Suprapubic skin (tissue), 4 donors: ENCODE results near the gene SOCS3. TPM values are rescaled to one million over a fixed set of nuclear protein-coding genes. Genes with fewer than 3 reads are reported as not detected.
"Not testable (repeated sequence)": the region's sequence is repeated elsewhere in the genome, so short reads cannot be mapped to it uniquely, and the experiment has no call there.

Source experiments
- DNase-seq, 2 donors: peaks; one replicate each; pipeline ENCODE4 v3.0.0-alpha.2; 2019; ENCODE audit warnings: low spot score in 2 of 2
- H3K27ac ChIP-seq: fragments of 200-600 bp; sonication (generic); one replicate; pipeline ENCODE4 v1.5.1; 2019
- H3K27me3 ChIP-seq: fragments of 200-600 bp; sonication (generic); one replicate; pipeline ENCODE4 v1.5.1; 2019
- H3K36me3 ChIP-seq: fragments of 200-600 bp; sonication (generic); one replicate; pipeline ENCODE4 v1.5.1; 2019
- H3K4me1 ChIP-seq: fragments of 200-600 bp; sonication (generic); one replicate; pipeline ENCODE4 v1.5.1; 2019
- H3K4me3 ChIP-seq: fragments of 200-600 bp; sonication (generic); one replicate; pipeline ENCODE4 v1.5.1; 2019; ENCODE audit warnings: mild to moderate bottlenecking
- H3K9me3 ChIP-seq: fragments of 200-600 bp; sonication (generic); one replicate; pipeline ENCODE4 v1.5.1; 2019
- EP300 ChIP-seq: sonication (generic); formaldehyde crosslinking; IDR thresholded peaks from one replicate; pipeline ENCODE4 v1.6.1; 2017; ENCODE audit warnings: antibody characterized with exemption
- POLR2A ChIP-seq, 2 donors: fragments of 450-650 bp; IDR thresholded peaks; one replicate each; pipeline ENCODE4 v1.6.1; 2017; ENCODE audit warnings: antibody characterized with exemption in 2 of 2, mild to moderate bottlenecking in 2 of 2, moderate library complexity in 2 of 2
- POLR2AphosphoS5 ChIP-seq, 3 donors: sonication (generic); formaldehyde crosslinking; IDR thresholded peaks; one replicate each; pipeline ENCODE4 v1.6.1; 2017; ENCODE audit warnings: antibody characterized with exemption in 3 of 3
- WGBS: methylation state at CpG from one replicate; pipeline ENCODE4 v1.1.5; 2018; 5-methylcytosine and 5-hydroxymethylcytosine counted together
- total RNA-seq, 4 donors: library from RNA; depleted of rRNA; stranded (reverse); fragments of >200 nt; gene quantifications; one replicate each; pipeline ENCODE4 v1.1.0, GENCODE V29; 2016
- TF ChIP-seq, protein P1 (sequence below), 2 donors: fragments of 200-600 bp in 1 of 2; fragments of 450-650 bp in 1 of 2; sonication (generic) in 1 of 2; IDR thresholded peaks; one replicate each; pipeline ENCODE4 v1.5.1; 2016 to 2019; ENCODE audit warnings: antibody characterized with exemption in 2 of 2, mild to moderate bottlenecking in 1 of 2, moderate library complexity in 1 of 2

The SOCS3 gene
- total RNA-seq, 4 donors from 2014 or later, result 33.2 to 264 (median 60.9) TPM

DNA sequence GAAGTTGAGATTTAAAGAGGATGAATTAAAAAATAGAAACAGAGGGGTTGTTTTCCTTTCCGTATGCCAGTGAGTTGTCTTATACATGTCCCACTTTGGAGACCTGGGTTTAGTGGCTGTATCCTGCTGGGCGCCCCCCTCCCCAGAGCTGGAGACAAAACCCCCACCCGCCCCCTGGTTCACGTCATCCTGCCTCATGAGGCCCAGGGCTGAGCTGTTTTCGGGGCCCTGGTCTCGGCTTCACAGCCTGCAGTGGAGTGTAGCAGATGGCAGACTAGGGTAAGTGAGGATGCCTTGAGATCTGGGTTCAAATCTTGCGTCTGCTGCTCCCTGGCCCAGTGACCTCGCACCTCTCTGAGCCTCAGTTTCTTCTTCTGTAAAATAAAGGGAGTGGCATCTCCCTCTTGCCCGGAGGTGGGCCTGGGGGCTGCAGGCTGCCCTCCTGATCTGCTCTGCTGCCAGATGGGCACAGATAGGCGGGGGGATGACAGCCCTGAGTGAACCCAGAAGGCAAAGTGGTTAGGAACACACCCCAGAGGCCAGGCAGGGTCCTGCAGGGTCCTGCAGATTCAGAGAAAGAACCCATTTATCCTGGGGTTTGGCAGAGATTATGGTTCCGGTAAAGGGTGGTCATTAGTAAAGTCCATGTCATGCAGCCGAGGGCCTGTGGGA, 45.1 kb downstream of the SOCS3 start:
- H3K4me3 ChIP-seq, result peak overlapping the region; percentile 54
- no peaks in the 10 kb centered on the region for H3K9me3 ChIP-seq
- H3K4me1 ChIP-seq, result peaks cover 47% of the 10 kb centered on the region
- DNase-seq, result peak in 1 of 2 donors; percentile 65
- H3K27ac ChIP-seq, result peak overlapping the region; percentile 90
- H3K36me3 ChIP-seq, result no peaks in the 10 kb centered on the region
- TF ChIP-seq, protein P1, sequence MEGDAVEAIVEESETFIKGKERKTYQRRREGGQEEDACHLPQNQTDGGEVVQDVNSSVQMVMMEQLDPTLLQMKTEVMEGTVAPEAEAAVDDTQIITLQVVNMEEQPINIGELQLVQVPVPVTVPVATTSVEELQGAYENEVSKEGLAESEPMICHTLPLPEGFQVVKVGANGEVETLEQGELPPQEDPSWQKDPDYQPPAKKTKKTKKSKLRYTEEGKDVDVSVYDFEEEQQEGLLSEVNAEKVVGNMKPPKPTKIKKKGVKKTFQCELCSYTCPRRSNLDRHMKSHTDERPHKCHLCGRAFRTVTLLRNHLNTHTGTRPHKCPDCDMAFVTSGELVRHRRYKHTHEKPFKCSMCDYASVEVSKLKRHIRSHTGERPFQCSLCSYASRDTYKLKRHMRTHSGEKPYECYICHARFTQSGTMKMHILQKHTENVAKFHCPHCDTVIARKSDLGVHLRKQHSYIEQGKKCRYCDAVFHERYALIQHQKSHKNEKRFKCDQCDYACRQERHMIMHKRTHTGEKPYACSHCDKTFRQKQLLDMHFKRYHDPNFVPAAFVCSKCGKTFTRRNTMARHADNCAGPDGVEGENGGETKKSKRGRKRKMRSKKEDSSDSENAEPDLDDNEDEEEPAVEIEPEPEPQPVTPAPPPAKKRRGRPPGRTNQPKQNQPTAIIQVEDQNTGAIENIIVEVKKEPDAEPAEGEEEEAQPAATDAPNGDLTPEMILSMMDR (IDR thresholded peaks at IDR 0.05), result peak in 1 of 2 donors; percentile 1
- TF ChIP-seq EP300, result no peak
- no peaks in the 10 kb centered on the region for H3K27me3 ChIP-seq
- 64% methylated on average over 12 of the region's 12 CpGs for WGBS

DNA sequence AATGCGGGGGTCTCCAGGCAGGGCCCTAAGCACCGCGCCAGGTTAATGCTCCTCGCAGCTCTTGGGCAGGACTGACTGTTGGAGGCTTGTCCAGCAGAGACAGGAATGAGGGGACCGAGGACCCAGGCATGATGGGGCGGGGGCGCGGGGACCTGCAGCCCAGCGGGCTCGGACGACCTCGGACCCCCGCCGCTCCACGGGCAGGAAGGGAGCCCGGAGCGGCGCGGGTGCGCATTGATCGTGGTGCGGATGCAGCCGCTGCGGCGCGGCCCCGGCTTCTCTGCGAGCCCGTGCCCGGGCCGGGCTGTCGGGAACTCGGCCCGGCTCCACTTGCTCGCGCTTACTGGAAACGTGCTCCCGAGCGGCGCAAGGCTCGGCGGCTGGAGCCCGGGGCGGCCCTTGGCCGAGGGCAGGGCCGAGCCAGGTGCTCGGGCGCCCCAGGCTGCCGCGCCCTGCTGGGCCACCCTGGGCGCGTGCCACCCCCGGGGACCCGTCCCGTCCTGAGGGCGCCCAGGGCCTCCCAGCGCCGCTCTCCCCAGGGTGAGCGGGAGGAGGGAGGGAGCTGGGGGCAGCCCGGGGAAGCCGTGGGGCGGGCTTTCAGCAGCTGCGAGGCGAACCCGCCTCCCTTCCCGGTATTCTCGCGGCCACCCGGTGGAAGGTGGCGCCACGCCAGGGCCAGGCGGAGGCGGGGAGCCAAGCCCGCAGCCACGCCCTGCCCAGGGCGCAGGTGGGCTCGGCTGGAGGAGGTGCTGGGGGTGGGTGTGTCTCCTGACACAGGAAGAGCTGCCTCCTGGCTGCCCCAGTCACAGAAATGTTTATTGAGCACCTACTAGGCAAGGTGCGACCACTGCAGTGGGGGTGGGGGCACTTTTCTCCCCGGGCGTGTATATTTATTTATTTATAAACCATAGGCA, 45.9 kb downstream of the SOCS3 start:
- WGBS, result 9% methylated on average over 24 of the region's 80 CpGs
- TF ChIP-seq POLR2A (IDR thresholded peaks at IDR 0.05) (no peak), EP300 (no peak), POLR2AphosphoS5 (IDR thresholded peaks at IDR 0.05) (peak in 2 of 3 donors; percentile 48 to 53)

DNA sequence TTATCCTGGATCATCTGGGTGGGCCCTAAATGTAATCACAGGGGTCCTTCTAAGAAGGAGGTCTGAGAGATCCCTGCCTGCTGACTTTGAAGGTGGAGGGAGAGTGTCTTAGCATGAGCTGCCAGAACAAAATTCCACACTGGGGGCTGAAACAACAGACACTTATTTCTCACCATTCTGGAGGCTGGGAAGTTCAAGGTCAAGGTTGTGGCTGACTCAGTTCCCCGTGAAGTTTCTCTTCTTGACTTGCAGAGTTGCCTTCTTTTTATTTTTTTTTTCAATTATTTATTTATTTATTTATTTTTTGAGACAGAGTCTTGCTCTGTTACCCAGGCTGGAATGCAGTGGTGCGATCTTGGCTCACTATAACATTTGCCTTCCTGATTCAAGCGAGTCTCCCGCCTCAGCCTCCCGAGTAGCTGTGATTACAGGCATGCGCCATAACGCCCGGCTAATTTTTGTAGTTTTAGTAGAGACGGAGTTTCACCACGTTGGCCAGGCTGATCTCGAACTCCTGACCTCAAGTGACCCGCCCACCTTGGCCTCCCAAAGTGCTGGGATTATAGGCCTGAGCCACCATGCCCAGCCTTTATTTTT, 50.1 kb downstream of the SOCS3 start:
- DNase-seq, H3K36me3 ChIP-seq, H3K9me3 ChIP-seq, H3K27ac ChIP-seq, H3K4me3 ChIP-seq, H3K27me3 ChIP-seq: not testable (repeated sequence)
- H3K4me1 ChIP-seq, result peaks cover 17% of the 10 kb centered on the region
- 90% methylated on average over 12 of the region's 12 CpGs for WGBS

More for the DNA sequence above, 45.9 kb downstream of the SOCS3 start:
- DNase-seq, result peak in 1 of 2 donors; percentile 81
- Histone ChIP-seq H3K4me3 (peak overlapping the region; percentile 54), H3K27ac (peak overlapping the region; percentile 90), H3K4me1 (peaks cover 47% of the 10 kb centered on the region), H3K27me3 (no peaks in the 10 kb centered on the region), H3K9me3 (no peaks in the 10 kb centered on the region), H3K36me3 (no peaks in the 10 kb centered on the region)

DNA sequence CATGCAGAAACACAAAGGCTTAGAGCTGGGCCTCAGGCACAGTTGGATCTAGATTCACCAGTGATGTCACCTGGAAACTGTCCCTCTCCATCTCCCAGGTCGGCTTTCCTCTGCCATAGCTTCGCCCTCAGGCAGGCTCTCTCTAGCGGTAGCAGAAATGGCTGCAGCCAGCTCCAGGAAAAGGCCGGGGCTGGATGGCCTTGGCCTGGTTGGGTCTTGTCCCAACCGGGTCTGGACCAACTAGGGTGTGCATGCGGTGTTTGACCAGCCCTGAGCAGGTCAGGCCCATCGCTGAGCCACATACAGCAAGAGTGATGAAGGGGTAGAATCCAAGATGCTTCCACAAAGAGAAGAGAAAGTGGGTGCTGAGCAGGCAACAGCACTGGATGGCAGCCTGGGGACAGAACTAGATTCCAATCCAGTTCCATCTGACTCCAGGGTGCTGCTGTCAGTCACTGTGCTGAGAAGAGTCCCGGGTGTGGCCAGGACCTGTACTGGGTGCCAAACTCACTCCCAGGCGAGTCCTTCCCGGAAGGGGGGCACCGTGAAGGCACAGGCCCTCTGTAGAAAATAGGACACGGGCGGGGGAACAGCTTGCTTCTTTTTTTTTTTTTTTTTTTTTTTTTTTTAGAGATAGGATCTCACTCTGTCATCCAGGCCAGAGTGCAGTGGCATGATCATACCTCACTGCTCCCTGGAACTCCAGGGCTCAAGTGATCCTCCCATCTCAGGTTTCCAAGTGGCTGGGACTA, 51.8 kb downstream of the SOCS3 start:
- no peak overlapping the region for H3K27ac ChIP-seq

DNA sequence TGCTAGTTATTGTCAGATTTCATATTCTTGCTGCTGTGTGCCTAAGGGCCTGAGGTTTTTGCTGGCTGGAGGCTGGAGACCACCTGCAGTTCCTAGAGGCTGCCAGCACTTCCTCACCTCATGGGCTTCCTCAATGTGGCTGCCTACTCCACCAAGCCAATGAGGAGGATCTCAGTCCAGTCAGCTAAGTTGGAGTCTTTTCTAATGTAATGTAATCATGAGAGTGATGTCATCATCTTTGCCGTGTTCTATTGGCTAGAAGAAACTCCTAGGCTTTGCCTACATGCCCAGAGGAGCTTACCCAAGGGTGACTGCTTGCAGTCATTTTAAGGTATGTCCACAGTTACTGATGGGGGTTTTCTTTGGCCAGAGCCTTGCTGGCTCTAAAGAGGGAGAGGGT, 53.0 kb downstream of the SOCS3 start:
- no peaks in the 10 kb centered on the region for H3K27me3 ChIP-seq
- no peak for DNase-seq
- WGBS, result 82% methylated on average over 1 of the region's 1 CpG
- H3K4me1 ChIP-seq, result peaks cover 4% of the 10 kb centered on the region
- H3K27ac ChIP-seq, result no peak overlapping the region
- TF ChIP-seq, protein P1 (IDR thresholded peaks at IDR 0.05), result no peak
- TF ChIP-seq POLR2A (IDR thresholded peaks at IDR 0.05), result no peak
- TF ChIP-seq EP300, result no peak
- TF ChIP-seq POLR2AphosphoS5 (IDR thresholded peaks at IDR 0.05), result no peak
- no peaks in the 10 kb centered on the region for H3K36me3 ChIP-seq
- no peaks in the 10 kb centered on the region for H3K9me3 ChIP-seq
- no peak overlapping the region for H3K4me3 ChIP-seq

More for the DNA sequence above, 51.8 kb downstream of the SOCS3 start:
- WGBS, result 65% methylated on average over 10 of the region's 13 CpGs
- H3K4me1 ChIP-seq, result peaks cover 4% of the 10 kb centered on the region
- no peaks in the 10 kb centered on the region for H3K9me3 ChIP-seq
- H3K27me3 ChIP-seq, result no peaks in the 10 kb centered on the region
- no peak for DNase-seq
- H3K4me3 ChIP-seq, result no peak overlapping the region
- TF ChIP-seq POLR2AphosphoS5 (IDR thresholded peaks at IDR 0.05), result no peak
- no peak for TF ChIP-seq POLR2A (IDR thresholded peaks at IDR 0.05)
- no peak for TF ChIP-seq EP300
- no peaks in the 10 kb centered on the region for H3K36me3 ChIP-seq

Other genes starting within 250 kb of the SOCS3 start
- gene TMC6, start 231.3 kb downstream of the SOCS3 start, total RNA-seq, result 10 to 100 TPM; 27.9 to 48.8 (median 32.0) TPM
- 1 to 10 TPM in 2 of 4 donors, under 1 TPM in 2; 0.36 to 6.4 (median 1.8) TPM for gene TMC8, start 229.3 kb downstream of the SOCS3 start, total RNA-seq
- gene C17orf99, start 213.7 kb downstream of the SOCS3 start, total RNA-seq, result 1 to 10 TPM in 3 of 4 donors, not detected in 1; 1.4 to 2.7 (median 2.1) TPM
- 100 to 1,000 TPM; 127 to 139 (median 133) TPM for gene SYNGR2, start 191.5 kb downstream of the SOCS3 start, total RNA-seq
- 1 to 10 TPM; 1.0 to 9.1 (median 7.0) TPM for gene TK1, start 173.0 kb downstream of the SOCS3 start, total RNA-seq
- gene AFMID, start 172.7 kb downstream of the SOCS3 start, total RNA-seq, result 10 to 100 TPM; 43.9 to 78.3 (median 66.1) TPM
- 1 to 10 TPM; 3.7 to 9.6 (median 5.5) TPM for gene BIRC5, start 145.8 kb downstream of the SOCS3 start, total RNA-seq
- not detected for gene TMEM235, start 128.4 kb downstream of the SOCS3 start, total RNA-seq
- 10 to 100 TPM; 23.9 to 51.7 (median 34.2) TPM for gene PGS1, start 18.6 kb upstream of the SOCS3 start, total RNA-seq
- 1 to 10 TPM; 3.7 to 6.7 (median 5.2) TPM for gene DNAH17, start 217.3 kb upstream of the SOCS3 start, total RNA-seq